ENCODE results near the gene ZNF341.

GRCh38 chr20:33772439-33772838, 40.6 kb downstream of the ZNF341 start:
- TF ChIP-seq, protein P1, sequence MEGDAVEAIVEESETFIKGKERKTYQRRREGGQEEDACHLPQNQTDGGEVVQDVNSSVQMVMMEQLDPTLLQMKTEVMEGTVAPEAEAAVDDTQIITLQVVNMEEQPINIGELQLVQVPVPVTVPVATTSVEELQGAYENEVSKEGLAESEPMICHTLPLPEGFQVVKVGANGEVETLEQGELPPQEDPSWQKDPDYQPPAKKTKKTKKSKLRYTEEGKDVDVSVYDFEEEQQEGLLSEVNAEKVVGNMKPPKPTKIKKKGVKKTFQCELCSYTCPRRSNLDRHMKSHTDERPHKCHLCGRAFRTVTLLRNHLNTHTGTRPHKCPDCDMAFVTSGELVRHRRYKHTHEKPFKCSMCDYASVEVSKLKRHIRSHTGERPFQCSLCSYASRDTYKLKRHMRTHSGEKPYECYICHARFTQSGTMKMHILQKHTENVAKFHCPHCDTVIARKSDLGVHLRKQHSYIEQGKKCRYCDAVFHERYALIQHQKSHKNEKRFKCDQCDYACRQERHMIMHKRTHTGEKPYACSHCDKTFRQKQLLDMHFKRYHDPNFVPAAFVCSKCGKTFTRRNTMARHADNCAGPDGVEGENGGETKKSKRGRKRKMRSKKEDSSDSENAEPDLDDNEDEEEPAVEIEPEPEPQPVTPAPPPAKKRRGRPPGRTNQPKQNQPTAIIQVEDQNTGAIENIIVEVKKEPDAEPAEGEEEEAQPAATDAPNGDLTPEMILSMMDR (IDR thresholded peaks at IDR 0.05), result no peak
- no peak for TF ChIP-seq EZH2 (IDR thresholded peaks at IDR 0.05; ENCODE audit: borderline replicate concordance, insufficient read depth, low read depth, low read length, poor library complexity, severe bottlenecking)
